NCI-H1105 (cell line): Measurements from ENCODE around the gene HOTAIR.
A peak's percentile ranks its signal among the peaks of the same experiment; 100 is the strongest.

Experiments
- DNase-seq: peaks from one replicate; lab custom pipeline; 2025; lab: John Stamatoyannopoulos, UW

HOTAIR gene

GRCh38 chr12:53944907-53945847 lies 29.6 kb downstream of the HOTAIR start:
- no peak for DNase-seq

- DNase-seq, result no peak
Observed at GRCh38 chr12:53944209-53944608, 30.5 kb downstream of the HOTAIR start.

GRCh38 chr12:53942467-53942997 lies 32.2 kb downstream of the HOTAIR start:
- no peak for DNase-seq

GRCh38 chr12:53941750-53942149 lies 33.0 kb downstream of the HOTAIR start:
- DNase-seq, result no peak

- no peak for DNase-seq
Observed at GRCh38 chr12:53941187-53941586, 33.6 kb downstream of the HOTAIR start.

- no peak for DNase-seq
Observed at GRCh38 chr12:53940443-53941014, 34.2 kb downstream of the HOTAIR start.

GRCh38 chr12:53939141-53940108 lies 35.3 kb downstream of the HOTAIR start:
- DNase-seq, result no peak

- DNase-seq, result peak; percentile 95
Observed at GRCh38 chr12:53938326-53939140, 36.2 kb downstream of the HOTAIR start, which contains the start of gene HOXC13. HOXC13 (plus strand) TSS chr12:53938831; CDS start chr12:53938907, 76 bp downstream.

- no peak for DNase-seq
Observed at GRCh38 chr12:53937596-53938325, 37.0 kb downstream of the HOTAIR start.

GRCh38 chr12:53937099-53937498 lies 37.7 kb downstream of the HOTAIR start:
- DNase-seq, result no peak

- DNase-seq, result no peak
Observed at GRCh38 chr12:53935383-53936341, 39.1 kb downstream of the HOTAIR start.

- DNase-seq, result no peak
Observed at GRCh38 chr12:53932915-53933314, 41.8 kb downstream of the HOTAIR start.

GRCh38 chr12:53931844-53932581 lies 42.7 kb downstream of the HOTAIR start:
- no peak for DNase-seq

GRCh38 chr12:53930591-53931255 lies 44.0 kb downstream of the HOTAIR start:
- DNase-seq, result no peak

GRCh38 chr12:53929527-53929926 lies 45.2 kb downstream of the HOTAIR start:
- no peak for DNase-seq

GRCh38 chr12:53928054-53928835 lies 46.5 kb downstream of the HOTAIR start:
- DNase-seq, result no peak
